RWPE1 (cell line): ENCODE data around the gene FBLN5.

Experiments used
- CTCF ChIA-PET: fragments of 350-600 bp; sonication (Branson Sonifier 250); formaldehyde crosslinking; extraction: SDS; loops from one replicate; lab custom pipeline; 2021; lab: Yijun Ruan, JAX
- POLR2A ChIA-PET: fragments of 400-600 bp; formaldehyde crosslinking; extraction: SDS; loops from one replicate; lab custom pipeline; 2020; ENCODE audit warnings: antibody characterized with exemption; ENCODE audit not compliant: low non-redundant PET; lab: Yijun Ruan, JAX
- DNase-seq: peaks from one replicate; pipeline ENCODE4 v3.0.0; 2012; ENCODE audit warnings: low spot score
- H3K27ac ChIP-seq: fragments of 450-650 bp; 2 replicates; pipeline ENCODE4 v1.5.1; 2017
- CTCF ChIP-seq: fragments of 450-650 bp; conservative IDR thresholded peaks from 2 replicates; pipeline ENCODE4 v1.5.1; 2017; ENCODE audit warnings: low read depth, mild to moderate bottlenecking

Gene FBLN5

GRCh38 chr14:91927191-91927590 lies 20.3 kb downstream of the FBLN5 start:
- no peak for DNase-seq
- no peak for TF ChIP-seq CTCF
- H3K27ac ChIP-seq, result no peak overlapping the region
- ChIA-PET POLR2A (no interaction called here), CTCF (no interaction called here)

- POLR2A ChIA-PET, result no interaction called here
- peak overlapping the region; percentile 81; the same call in 1 of the 2 replicates for H3K27ac ChIP-seq
- TF ChIP-seq CTCF, result no peak
- CTCF ChIA-PET, result no interaction called here
- no peak for DNase-seq
Measured at GRCh38 chr14:91926131-91926890, 21.2 kb downstream of the FBLN5 start.

GRCh38 chr14:91925727-91926121 lies 21.8 kb downstream of the FBLN5 start:
- CTCF ChIA-PET, result no interaction called here
- peak overlapping the region; percentile 81 for H3K27ac ChIP-seq
- TF ChIP-seq CTCF, result no peak
- POLR2A ChIA-PET, result no interaction called here
- DNase-seq, result no peak

- TF ChIP-seq CTCF, result no peak
- peak; percentile 35 for DNase-seq
- H3K27ac ChIP-seq, result peak overlapping the region; percentile 81
- POLR2A ChIA-PET, result no interaction called here
- CTCF ChIA-PET, result interaction anchor here (0.6 kb wide), 1 partner anchor 357 kb away, joined by 11 read pairs; no protein-coding TSS in a partner anchor
Measured at GRCh38 chr14:91925001-91925726, 22.3 kb downstream of the FBLN5 start.

DNA sequence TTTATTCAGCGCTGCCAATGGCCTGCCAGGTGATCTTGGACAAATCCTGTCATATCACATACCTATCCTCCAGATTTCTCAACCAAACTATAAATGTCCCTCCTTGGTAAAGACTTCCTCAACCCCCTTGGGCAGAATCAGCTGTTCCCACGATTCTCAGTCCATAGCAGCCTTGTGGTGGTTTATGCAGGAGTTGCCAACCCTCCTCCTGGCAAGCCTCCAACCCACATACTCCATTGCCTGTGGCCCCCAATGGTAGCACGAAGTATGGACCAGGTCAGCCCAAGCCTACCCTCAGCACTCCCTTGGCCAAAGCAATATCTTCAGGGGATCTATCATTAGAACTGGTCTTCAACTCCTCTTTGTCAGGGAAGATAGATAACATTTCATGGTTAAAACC lies 27.0 kb downstream of the FBLN5 start:
- no peak for TF ChIP-seq CTCF
- DNase-seq, result no peak
- no peak overlapping the region for H3K27ac ChIP-seq
- ChIA-PET CTCF (no interaction called here), POLR2A (no interaction called here)

- CTCF ChIA-PET, result no interaction called here
Measured at GRCh38 chr14:91919814-91920213, 27.7 kb downstream of the FBLN5 start.

More at GRCh38 chr14:91919814-91920213, 27.7 kb downstream of the FBLN5 start:
- POLR2A ChIA-PET, result no interaction called here
- no peak for TF ChIP-seq CTCF
- DNase-seq, result no peak
- H3K27ac ChIP-seq, result no peak overlapping the region
